Right lobe of liver (tissue), 6 donors: ENCODE results near the gene BTLA. TPM values are rescaled to one million over a fixed set of nuclear protein-coding genes. Genes with fewer than 3 reads are reported as not detected.

Experiments used
- ATAC-seq, 4 donors: fragments of 200-7000 bp; cut with Tn5 transposase; one replicate each; pipeline ENCODE4 v1.9.1; 2020; ENCODE audit warnings: mild to moderate bottlenecking in 4 of 4, moderate library complexity in 4 of 4
- DNase-seq, 3 donors: peaks; one replicate each; pipeline ENCODE4 v3.0.0-alpha.2; 2020
- H3K27ac ChIP-seq, 3 donors: fragments of 200-600 bp; one replicate each; pipeline ENCODE4 v1.8.0; 2022
- H3K27me3 ChIP-seq, 2 donors: fragments of 200-600 bp; one replicate each; pipeline ENCODE4 v1.8.0; 2022
- H3K36me3 ChIP-seq, 4 donors: fragments of 200-600 bp; sonication (generic) in 1 of 4; one replicate each; pipeline versions ENCODE4 v1.5.1 to v1.8.0; 2017 to 2022; ENCODE audit warnings: control low read depth in 1 of 4
- H3K4me1 ChIP-seq, 4 donors: fragments of 200-600 bp; sonication (generic) in 1 of 4; one replicate each; pipeline versions ENCODE4 v1.5.1 to v1.8.0; 2017 to 2022; ENCODE audit warnings: control low read depth in 1 of 4
- H3K4me3 ChIP-seq, 3 donors: fragments of 200-600 bp; one replicate each; pipeline ENCODE4 v1.8.0; 2022
- H3K9me3 ChIP-seq, 4 donors: fragments of 200-600 bp; sonication (generic) in 1 of 4; one replicate each; pipeline versions ENCODE4 v1.5.1 to v1.8.0; 2017 to 2022; ENCODE audit warnings: control low read depth in 1 of 4
- POLR2A ChIP-seq: fragments of 450-650 bp; IDR thresholded peaks from one replicate; pipeline ENCODE4 v1.6.1; 2017; ENCODE audit warnings: antibody characterized with exemption, mild to moderate bottlenecking
- WGBS: methylation state at CpG from one replicate; pipeline ENCODE4 v1.1.6; 2018; ENCODE audit warnings: low coverage, low lambda C conversion rate; ENCODE audit not compliant: insufficient coverage; ENCODE audit errors: missing lambda C conversion rate; 5-methylcytosine and 5-hydroxymethylcytosine counted together
- intact Hi-C, 2 donors: fragments of 100-400 bp; cut with DNase I; formaldehyde crosslinking; loops; one replicate each; pipeline versions ENCODE4 v1.11.2 to v1.14.1; 2022
- total RNA-seq, 6 experiments: library from RNA; depleted of rRNA in 2 of 6; stranded (reverse); fragments of >200 nt in 2 of 6; fragmentation: NEBNext Ultra II Directional in 3 of 6; extraction: Animal tissue kit (Norgen Biotek cat#: 25700) in 3 of 6; gene quantifications; one replicate each; pipeline versions ENCODE4 v1.1.0 to v1.2.4, GENCODE V29; 2016 to 2023
- TF ChIP-seq, protein P1 (sequence below), 4 donors: fragments of 200-600 bp in 3 of 4; fragments of 450-650 bp in 1 of 4; IDR thresholded peaks; one replicate each; pipeline versions ENCODE4 v1.5.1 to v1.8.0; 2016 to 2022; ENCODE audit warnings: antibody characterized with exemption in 4 of 4, mild to moderate bottlenecking in 2 of 4
- donor health status: DM: no; HTN: yes; CAD: no.
- donor health status: DM: no; HTN: no; CAD: no.
- donor health status: DM: no; HTN: no; CAD: no.
- donor health status: DM: no; HTN: yes; CAD: no.
- donor health status: DM: no; HTN: yes; CAD: no.

The BTLA gene
- total RNA-seq, 6 experiments from 2014 or later, result 0.24 to 0.61 (median 0.36) TPM; not detected in 2

DNA sequence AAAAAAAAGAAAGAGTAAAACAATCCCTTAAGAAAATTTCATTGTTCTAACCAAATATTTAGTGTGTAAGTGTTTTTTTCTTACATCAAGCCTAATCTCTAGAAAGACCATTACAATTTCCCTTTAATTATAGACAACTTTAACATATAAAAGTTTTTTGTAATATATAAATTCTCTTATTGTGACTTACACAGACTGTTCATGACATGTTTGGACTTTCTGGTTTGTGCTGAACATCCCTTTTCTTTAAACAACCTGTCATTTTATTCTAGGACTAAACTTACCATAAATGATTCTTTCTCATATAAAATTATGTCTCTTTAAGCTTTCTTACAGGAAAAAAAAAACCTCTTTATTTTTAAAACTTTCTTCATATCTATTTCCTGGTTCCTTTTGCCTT lies 13.0 kb upstream of the BTLA start:
- no peak overlapping the region for H3K4me3 ChIP-seq
- intact Hi-C loops, result no loop called here
- no peak overlapping the region for H3K27ac ChIP-seq
- ATAC-seq, result no peak
- no peak for TF ChIP-seq POLR2A
- TF ChIP-seq, protein P1, sequence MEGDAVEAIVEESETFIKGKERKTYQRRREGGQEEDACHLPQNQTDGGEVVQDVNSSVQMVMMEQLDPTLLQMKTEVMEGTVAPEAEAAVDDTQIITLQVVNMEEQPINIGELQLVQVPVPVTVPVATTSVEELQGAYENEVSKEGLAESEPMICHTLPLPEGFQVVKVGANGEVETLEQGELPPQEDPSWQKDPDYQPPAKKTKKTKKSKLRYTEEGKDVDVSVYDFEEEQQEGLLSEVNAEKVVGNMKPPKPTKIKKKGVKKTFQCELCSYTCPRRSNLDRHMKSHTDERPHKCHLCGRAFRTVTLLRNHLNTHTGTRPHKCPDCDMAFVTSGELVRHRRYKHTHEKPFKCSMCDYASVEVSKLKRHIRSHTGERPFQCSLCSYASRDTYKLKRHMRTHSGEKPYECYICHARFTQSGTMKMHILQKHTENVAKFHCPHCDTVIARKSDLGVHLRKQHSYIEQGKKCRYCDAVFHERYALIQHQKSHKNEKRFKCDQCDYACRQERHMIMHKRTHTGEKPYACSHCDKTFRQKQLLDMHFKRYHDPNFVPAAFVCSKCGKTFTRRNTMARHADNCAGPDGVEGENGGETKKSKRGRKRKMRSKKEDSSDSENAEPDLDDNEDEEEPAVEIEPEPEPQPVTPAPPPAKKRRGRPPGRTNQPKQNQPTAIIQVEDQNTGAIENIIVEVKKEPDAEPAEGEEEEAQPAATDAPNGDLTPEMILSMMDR (IDR thresholded peaks at IDR 0.05), result no peak
- H3K4me1 ChIP-seq, result no peaks in the 10 kb centered on the region
- no peaks in the 10 kb centered on the region for H3K9me3 ChIP-seq
- H3K27me3 ChIP-seq, result no peaks in the 10 kb centered on the region
- H3K36me3 ChIP-seq, result no peaks in the 10 kb centered on the region
- no peak for DNase-seq

DNA sequence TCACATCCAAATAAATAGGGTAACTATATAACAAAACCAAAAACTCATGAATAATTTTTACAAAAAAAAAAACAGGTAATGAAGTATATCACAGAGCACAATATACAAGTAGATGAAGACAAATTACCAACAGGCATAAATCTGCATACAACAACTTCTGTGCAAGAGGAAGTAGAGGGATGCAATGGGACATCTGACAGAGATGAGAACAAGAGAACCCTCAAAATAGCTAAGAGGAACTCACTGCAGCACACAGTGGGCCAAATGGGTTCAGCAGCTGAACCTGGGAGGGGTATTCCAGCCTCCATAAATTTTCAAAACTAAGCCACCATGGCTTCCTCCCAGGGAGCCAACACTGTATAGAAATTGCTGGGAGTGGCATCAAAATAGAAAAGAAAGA lies 9.6 kb upstream of the BTLA start:
- no peak for DNase-seq
- H3K9me3 ChIP-seq, result no peaks in the 10 kb centered on the region
- H3K4me3 ChIP-seq, result no peak overlapping the region
- intact Hi-C loops, result no loop called here
- no peaks in the 10 kb centered on the region for H3K36me3 ChIP-seq
- no peaks in the 10 kb centered on the region for H3K27me3 ChIP-seq
- no peak overlapping the region for H3K27ac ChIP-seq
- no peak for TF ChIP-seq POLR2A
- TF ChIP-seq, protein P1 (IDR thresholded peaks at IDR 0.05), result no peak
- no peaks in the 10 kb centered on the region for H3K4me1 ChIP-seq
- no peak for ATAC-seq

DNA sequence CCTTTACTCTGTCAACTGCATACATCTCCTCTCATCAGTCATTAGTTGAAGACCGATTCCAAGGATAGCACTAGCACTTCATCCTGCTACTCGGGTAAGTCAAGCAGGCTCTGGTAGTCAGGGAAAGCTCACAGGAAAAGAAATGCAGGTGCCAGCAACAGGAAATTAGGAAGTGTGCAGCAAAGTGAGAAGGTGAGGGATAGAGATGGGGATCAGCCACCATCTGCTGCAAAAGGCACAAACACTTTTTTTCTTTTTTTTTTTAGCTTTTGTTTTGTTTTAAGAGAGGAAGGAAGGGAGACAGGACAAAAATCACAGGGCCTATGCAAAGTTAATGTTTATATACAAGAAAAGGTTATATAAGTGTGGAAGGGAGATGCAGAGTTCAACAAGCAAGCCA lies 9.0 kb upstream of the BTLA start:
- no peak overlapping the region for H3K27ac ChIP-seq
- H3K4me3 ChIP-seq, result no peak overlapping the region
- H3K36me3 ChIP-seq, result no peaks in the 10 kb centered on the region
- no peak for ATAC-seq
- 74% methylated on average over 2 of the region's 2 CpGs for WGBS
- no peaks in the 10 kb centered on the region for H3K9me3 ChIP-seq
- TF ChIP-seq, protein P1 (IDR thresholded peaks at IDR 0.05), result no peak
- TF ChIP-seq POLR2A, result no peak
- intact Hi-C loops, result no loop called here
- DNase-seq, result no peak
- H3K4me1 ChIP-seq, result no peaks in the 10 kb centered on the region
- no peaks in the 10 kb centered on the region for H3K27me3 ChIP-seq

DNA sequence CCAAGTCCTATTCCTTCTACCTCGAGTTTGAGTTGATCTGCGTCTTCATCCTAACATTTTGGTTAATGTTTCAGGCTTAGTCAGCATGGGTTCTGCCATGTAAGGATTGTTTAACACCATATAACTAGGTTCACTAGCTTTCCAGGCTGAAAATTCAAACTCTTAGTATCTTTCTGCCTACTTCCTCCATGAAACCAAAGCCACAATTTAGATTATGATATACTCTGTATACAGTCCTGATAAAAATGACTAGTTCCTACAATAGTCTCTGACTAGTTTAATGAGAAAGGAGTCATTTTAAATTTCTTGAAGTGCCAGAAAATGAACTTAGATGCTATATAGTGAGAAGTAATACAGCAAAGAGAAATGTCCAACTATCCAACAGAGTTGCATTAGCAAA lies 6.6 kb upstream of the BTLA start:
- ATAC-seq, result no peak
- Histone ChIP-seq H3K36me3 (no peaks in the 10 kb centered on the region), H3K4me1 (no peaks in the 10 kb centered on the region), H3K27ac (no peak overlapping the region), H3K4me3 (no peak overlapping the region), H3K27me3 (no peaks in the 10 kb centered on the region), H3K9me3 (no peaks in the 10 kb centered on the region)
- WGBS, result 33% methylated on average over 2 of the region's 2 CpGs
- DNase-seq, result no peak
- intact Hi-C loops, result no loop called here
- TF ChIP-seq, protein P1 (IDR thresholded peaks at IDR 0.05), result no peak
- TF ChIP-seq POLR2A, result no peak

DNA sequence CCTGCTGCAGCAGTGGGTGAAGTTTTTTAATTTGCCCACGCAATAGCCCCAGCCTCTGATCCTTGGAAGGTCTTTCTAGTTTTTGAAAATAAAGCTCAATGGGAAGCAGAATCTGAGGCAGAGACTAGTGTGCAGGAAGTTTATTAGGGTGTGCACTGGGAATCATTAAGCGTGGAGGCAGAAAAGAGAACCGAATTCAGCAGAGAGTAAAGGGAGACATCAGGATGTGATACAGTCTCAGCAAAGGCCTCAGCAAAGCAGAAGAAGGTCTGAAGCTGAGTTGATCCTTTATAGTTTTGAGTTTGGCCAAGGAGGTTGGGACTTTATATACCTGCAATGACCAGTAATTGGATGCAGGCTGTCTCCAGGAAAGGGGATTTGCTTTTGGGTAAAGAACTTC lies 4.9 kb upstream of the BTLA start:
- intact Hi-C loops, result no loop called here
- H3K4me1 ChIP-seq, result no peaks in the 10 kb centered on the region
- ATAC-seq (peak in 2 of 4 donors; percentile 33 to 36), DNase-seq (no peak)
- 73% methylated on average over 3 of the region's 3 CpGs for WGBS
- no peak overlapping the region for H3K4me3 ChIP-seq
- no peak overlapping the region for H3K27ac ChIP-seq
- H3K9me3 ChIP-seq, result no peaks in the 10 kb centered on the region
- no peaks in the 10 kb centered on the region for H3K27me3 ChIP-seq
- no peak for TF ChIP-seq POLR2A
- TF ChIP-seq, protein P1 (IDR thresholded peaks at IDR 0.05), result no peak
- no peaks in the 10 kb centered on the region for H3K36me3 ChIP-seq
